ENCODE measurements around the gene TGFB2.

- TF ChIP-seq EP300 (IDR thresholded peaks at IDR 0.05; ENCODE audit: borderline replicate concordance) = no peak
- no peak for TF ChIP-seq TCF12 (IDR thresholded peaks at IDR 0.05; ENCODE audit: low read depth)
- no peak for TF ChIP-seq YY1 (IDR thresholded peaks at IDR 0.05; ENCODE audit: low read depth)
- no peak for TF ChIP-seq TEAD4 (IDR thresholded peaks at IDR 0.05)
- TF ChIP-seq REST (IDR thresholded peaks at IDR 0.05; ENCODE audit: low read depth) = no peak
- TF ChIP-seq EGR1 (IDR thresholded peaks at IDR 0.05) = no peak
Observed at GRCh38 chr1:218363141-218363540, 18.0 kb downstream of the TGFB2 start.

Data from Ishikawa (cell line).